Fibroblast of the aortic adventitia (primary cell): ENCODE measurements around the gene ANKLE2. TPM values are rescaled to one million over a fixed set of nuclear protein-coding genes. Genes with fewer than 3 reads are reported as not detected.

Experiments
- DNase-seq: peaks from one replicate; pipeline ENCODE4 v3.0.0-alpha.2; 2010; ENCODE audit warnings: low read depth
- H3K4me3 ChIP-seq: 2 replicates; pipeline ENCODE4 v1.5.1; 2011; ENCODE audit warnings: low read depth, mild to moderate bottlenecking, control low read depth, low read length, moderate library complexity
- CTCF ChIP-seq: IDR thresholded peaks from 2 replicates; pipeline ENCODE4 v1.5.1; 2011; ENCODE audit warnings: mild to moderate bottlenecking, low read length, control low read depth, inconsistent platforms; ENCODE audit not compliant: insufficient read depth
- total RNA-seq: library from RNA; depleted of rRNA; stranded (reverse); fragments of >200 nt; gene quantifications from 2 replicates; pipeline ENCODE4 v1.2.3, GENCODE V29; 2012; ENCODE audit warnings: low replicate concordance

The ANKLE2 gene
- total RNA-seq, 1 donor = 68.4 TPM

- no peak for TF ChIP-seq CTCF
- no peak overlapping the region for H3K4me3 ChIP-seq
- no peak for DNase-seq
Measured at GRCh38 chr12:132746613-132747012, 15.0 kb downstream of the ANKLE2 start.

GRCh38 chr12:132743831-132744230 lies 17.8 kb downstream of the ANKLE2 start:
- TF ChIP-seq CTCF = no peak
- DNase-seq = no peak
- no peak overlapping the region for H3K4me3 ChIP-seq

GRCh38 chr12:132741620-132742019 lies 20.0 kb downstream of the ANKLE2 start:
- no peak for DNase-seq
- no peak for TF ChIP-seq CTCF
- H3K4me3 ChIP-seq = no peak overlapping the region

- DNase-seq = no peak
- TF ChIP-seq CTCF = no peak
- no peak overlapping the region for H3K4me3 ChIP-seq
Measured at GRCh38 chr12:132740652-132741051, 21.0 kb downstream of the ANKLE2 start.

GRCh38 chr12:132740313-132740646 lies 21.4 kb downstream of the ANKLE2 start:
- no peak for TF ChIP-seq CTCF
- no peak overlapping the region for H3K4me3 ChIP-seq
- no peak for DNase-seq

GRCh38 chr12:132739600-132740312 lies 21.9 kb downstream of the ANKLE2 start:
- H3K4me3 ChIP-seq = no peak overlapping the region
- no peak for TF ChIP-seq CTCF
- DNase-seq = no peak

- no peak overlapping the region for H3K4me3 ChIP-seq
- no peak for DNase-seq
- TF ChIP-seq CTCF = no peak
Measured at GRCh38 chr12:132736913-132737312, 24.7 kb downstream of the ANKLE2 start.
